CD4-positive, alpha-beta T cell treated with Interleukin-12 subunit alpha and Interleukin-12 subunit beta, for 1 hour (primary cell): ENCODE data around the gene RAET1L.
"Not testable (repeated sequence)": the region's sequence is repeated elsewhere in the genome, so short reads cannot be mapped to it uniquely, and the experiment has no call there.

Experiments
- DNase-seq: peaks from one replicate; pipeline ENCODE4 v3.0.0-alpha.2; 2020

The RAET1L gene

GRCh38 chr6:150043501-150044412 lies 18.4 kb upstream of the RAET1L start:
- DNase-seq: no peak

- DNase-seq: no peak
These were observed 17.8 kb upstream of the RAET1L start for GRCh38 chr6:150043096-150043495.

- DNase-seq: no peak
These were observed 13.1 kb upstream of the RAET1L start for GRCh38 chr6:150038202-150039062.

- no peak for DNase-seq
These were observed 12.3 kb upstream of the RAET1L start for GRCh38 chr6:150037526-150038201.

GRCh38 chr6:150036081-150036480 lies 10.7 kb upstream of the RAET1L start:
- no peak for DNase-seq

- no peak for DNase-seq
These were observed 8.0 kb upstream of the RAET1L start for GRCh38 chr6:150033207-150033771.

- no peak for DNase-seq
These were observed 7.3 kb upstream of the RAET1L start for GRCh38 chr6:150032598-150032997.

GRCh38 chr6:150030611-150031010 lies 5.3 kb upstream of the RAET1L start:
- DNase-seq: no peak

- no peak for DNase-seq
These were observed 4.4 kb upstream of the RAET1L start for GRCh38 chr6:150029749-150030148.

GRCh38 chr6:150029276-150029675 lies 3.9 kb upstream of the RAET1L start:
- DNase-seq: no peak

GRCh38 chr6:150028799-150029198 lies 3.5 kb upstream of the RAET1L start:
- DNase-seq: no peak

GRCh38 chr6:150027806-150028565 lies 2.7 kb upstream of the RAET1L start:
- DNase-seq: no peak

- no peak for DNase-seq
These were observed 1.9 kb upstream of the RAET1L start for GRCh38 chr6:150026976-150027805.

- DNase-seq: no peak
These were observed 631 bp downstream of the RAET1L start for GRCh38 chr6:150024646-150025155.

GRCh38 chr6:150024021-150024420 lies 1.3 kb downstream of the RAET1L start:
- DNase-seq: not testable (repeated sequence)

- DNase-seq: not testable (repeated sequence)
These were observed 3.5 kb downstream of the RAET1L start for GRCh38 chr6:150021870-150022269.

GRCh38 chr6:150018846-150019580 lies 6.3 kb downstream of the RAET1L start:
- no peak for DNase-seq

GRCh38 chr6:150017186-150017521 lies 8.2 kb downstream of the RAET1L start:
- DNase-seq: not testable (repeated sequence)

GRCh38 chr6:150016324-150017185 lies 8.8 kb downstream of the RAET1L start:
- peak; percentile 81 for DNase-seq
